K562 (cell line): Measurements from ENCODE around the gene ANK3. TPM values are rescaled to one million over a fixed set of nuclear protein-coding genes. Genes with fewer than 3 reads are reported as not detected.

ENCODE experiments used
- ETV1 ChIP-seq: fragments of 450-650 bp; conservative IDR thresholded peaks from 2 replicates; pipeline ENCODE4 v1.6.1; 2016; ENCODE audit warnings: missing genetic modification characterization, control low read depth, low read depth, missing compliant biosample characterization
- FOXJ2 ChIP-seq: fragments of 200-800 bp; sonication (Bioruptor generic); IDR thresholded peaks from 2 replicates; pipeline ENCODE4 v1.6.1; 2016; ENCODE audit warnings: missing genetic modification characterization, missing compliant biosample characterization
- MAZ ChIP-seq, 2 experiments: fragments of 450-650 bp in 1 of 2; sonication (generic) in 1 of 2; formaldehyde crosslinking; IDR thresholded peaks in 1 of 2; conservative IDR thresholded peaks in 1 of 2; 2 replicates each; pipeline versions ENCODE4 v1.4.0 to v1.5.0; 2020; ENCODE audit warnings: mild to moderate bottlenecking in 1 of 2, missing genetic modification reagents in 1 of 2
- RAD21 ChIP-seq, 2 experiments: fragments of 250-450 bp in 1 of 2; fragments of 450-650 bp in 1 of 2; sonication (Bioruptor Pico) in 1 of 2; formaldehyde crosslinking in 1 of 2; IDR thresholded peaks in 1 of 2; conservative IDR thresholded peaks in 1 of 2; 2 replicates each; pipeline versions ENCODE4 v1.4.0 to v1.8.0; 2020 to 2022; ENCODE audit warnings: mild to moderate bottlenecking in 2 of 2, moderate library complexity in 1 of 2
- ZNF175 ChIP-seq: fragments of 200-800 bp; sonication (Bioruptor generic); IDR thresholded peaks from 2 replicates; pipeline ENCODE4 v1.6.1; 2016; ENCODE audit warnings: low read depth, mild to moderate bottlenecking, missing genetic modification characterization, missing compliant biosample characterization
- ZNF583 ChIP-seq: fragments of 250-450 bp; sonication (Bioruptor Pico); IDR thresholded peaks from 2 replicates; pipeline ENCODE4 v1.4.0; 2020
- polyA plus RNA-seq, 8 experiments: library from polyadenylated mRNA; depleted of rRNA in 4 of 8; stranded (reverse) in 5 of 8; unstranded in 3 of 8; fragments of >200 nt; fragmentation: Nextera tagmentation in 2 of 8; fragmentation: Illumina TruSeq in 1 of 8; extraction: Ambion mirVana in 2 of 8; extraction: Trizol in 1 of 8; gene quantifications; 2 replicates each; pipeline versions ENCODE4 v1.2.1 to v1.2.3, GENCODE V29; 2011 to 2014; ENCODE audit warnings: inconsistent platforms in 1 of 8, missing spikeins in 1 of 8
- total RNA-seq, 7 experiments: library from RNA; depleted of rRNA in 6 of 7; stranded (reverse); fragments of >200 nt in 6 of 7; fragmentation: Illumina TruSeq in 2 of 7; extraction: Trizol in 2 of 7; gene quantifications; 2 replicates each; pipeline versions ENCODE4 v1.2.1 to v1.2.3, GENCODE V29; 2011 to 2021; ENCODE audit warnings: low replicate concordance in 1 of 7
- TF ChIP-seq, protein P1 (sequence below), 2 experiments: fragments of 450-650 bp; formaldehyde crosslinking in 1 of 2; IDR thresholded peaks; 2 replicates each; pipeline versions ENCODE4 v1.4.0 to v1.6.1; 2014 to 2020; ENCODE audit warnings: mild to moderate bottlenecking in 2 of 2, borderline replicate concordance in 1 of 2, low read depth in 1 of 2

ANK3 gene
- total and polyA plus RNA-seq, 9 of the 15 experiments (the other 6 are each of a cell fraction or from before 2014, with no cell fraction given): 10.0 to 32.3 (median 17.9) TPM

DNA sequence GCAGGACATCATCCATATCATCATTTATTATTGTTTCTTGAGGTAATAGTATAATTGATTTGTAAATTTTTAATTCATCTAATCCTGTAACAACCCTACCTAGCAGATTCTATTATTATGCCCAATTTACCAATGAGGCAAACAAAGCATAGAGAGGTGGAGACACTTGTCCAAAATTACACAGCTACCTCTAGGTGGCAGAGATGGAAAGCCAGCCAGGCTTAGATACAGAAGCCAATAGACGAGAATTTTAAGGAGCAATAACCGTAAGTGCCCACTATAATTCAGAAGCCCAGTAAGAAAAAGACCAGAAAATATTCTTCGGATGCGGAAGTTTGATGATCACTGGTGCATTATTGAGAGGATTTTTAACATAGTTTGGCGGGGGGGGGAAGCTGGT is 54.0 kb downstream of the ANK3 start (continued):
- TF ChIP-seq ZNF175: no peak
- TF ChIP-seq MAZ (CRISPR knock-in tag; conservative IDR thresholded peaks at IDR 0.05 in 1 of 2, IDR thresholded peaks at IDR 0.05 in 1 of 2): peak in 1 of 2 experiments; percentile 22; a peak in 1 of 4 replicates
- TF ChIP-seq, protein P1, sequence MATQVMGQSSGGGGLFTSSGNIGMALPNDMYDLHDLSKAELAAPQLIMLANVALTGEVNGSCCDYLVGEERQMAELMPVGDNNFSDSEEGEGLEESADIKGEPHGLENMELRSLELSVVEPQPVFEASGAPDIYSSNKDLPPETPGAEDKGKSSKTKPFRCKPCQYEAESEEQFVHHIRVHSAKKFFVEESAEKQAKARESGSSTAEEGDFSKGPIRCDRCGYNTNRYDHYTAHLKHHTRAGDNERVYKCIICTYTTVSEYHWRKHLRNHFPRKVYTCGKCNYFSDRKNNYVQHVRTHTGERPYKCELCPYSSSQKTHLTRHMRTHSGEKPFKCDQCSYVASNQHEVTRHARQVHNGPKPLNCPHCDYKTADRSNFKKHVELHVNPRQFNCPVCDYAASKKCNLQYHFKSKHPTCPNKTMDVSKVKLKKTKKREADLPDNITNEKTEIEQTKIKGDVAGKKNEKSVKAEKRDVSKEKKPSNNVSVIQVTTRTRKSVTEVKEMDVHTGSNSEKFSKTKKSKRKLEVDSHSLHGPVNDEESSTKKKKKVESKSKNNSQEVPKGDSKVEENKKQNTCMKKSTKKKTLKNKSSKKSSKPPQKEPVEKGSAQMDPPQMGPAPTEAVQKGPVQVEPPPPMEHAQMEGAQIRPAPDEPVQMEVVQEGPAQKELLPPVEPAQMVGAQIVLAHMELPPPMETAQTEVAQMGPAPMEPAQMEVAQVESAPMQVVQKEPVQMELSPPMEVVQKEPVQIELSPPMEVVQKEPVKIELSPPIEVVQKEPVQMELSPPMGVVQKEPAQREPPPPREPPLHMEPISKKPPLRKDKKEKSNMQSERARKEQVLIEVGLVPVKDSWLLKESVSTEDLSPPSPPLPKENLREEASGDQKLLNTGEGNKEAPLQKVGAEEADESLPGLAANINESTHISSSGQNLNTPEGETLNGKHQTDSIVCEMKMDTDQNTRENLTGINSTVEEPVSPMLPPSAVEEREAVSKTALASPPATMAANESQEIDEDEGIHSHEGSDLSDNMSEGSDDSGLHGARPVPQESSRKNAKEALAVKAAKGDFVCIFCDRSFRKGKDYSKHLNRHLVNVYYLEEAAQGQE (IDR thresholded peaks at IDR 0.05; ENCODE audit: borderline replicate concordance): peak; percentile 69
- TF ChIP-seq, protein P1 (CRISPR knock-in tag; IDR thresholded peaks at IDR 0.05; ENCODE audit: low read depth): no peak
- no peak for TF ChIP-seq ETV1 (tag)
- TF ChIP-seq FOXJ2: peak; percentile 60; the same call in 1 of the 2 replicates
- peak; percentile 79 to 86 for TF ChIP-seq RAD21 (CRISPR knock-in tag; conservative IDR thresholded peaks at IDR 0.05 in 1 of 2, IDR thresholded peaks at IDR 0.05 in 1 of 2)
- no peak for TF ChIP-seq ZNF583 (CRISPR knock-in tag)
